ENCODE results near the gene HOXD4. TPM values are rescaled to one million over a fixed set of nuclear protein-coding genes. Genes with fewer than 3 reads are reported as not detected.

HOXD4 gene
- total RNA-seq, 1 experiment from 2014 or later: 0.29 TPM

DNA sequence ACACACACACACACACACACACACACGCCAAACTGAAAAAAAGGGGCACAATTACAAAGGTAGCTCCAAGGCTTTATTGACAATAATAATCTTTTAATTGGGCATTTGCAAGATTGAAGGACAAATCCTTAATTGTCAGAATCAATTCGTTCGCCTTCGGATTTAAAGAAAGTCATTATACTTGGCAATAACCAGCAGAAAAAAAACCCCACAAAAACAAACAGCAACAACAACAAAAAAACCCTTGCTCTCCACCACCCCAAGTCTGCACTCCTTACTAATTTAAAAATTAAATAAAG is 23.6 kb upstream of the HOXD4 start:
- no peak for DNase-seq (ENCODE audit: low read depth in 1 of 2, low spot score in 2 of 2)
- peaks cover 8% of the 10 kb centered on the region for H3K36me3 ChIP-seq
- no peak overlapping the region for H3K27ac ChIP-seq
- no peak overlapping the region for H3K4me3 ChIP-seq
- H3K9me3 ChIP-seq (replicated peaks): no peaks in the 10 kb centered on the region
- 0 out of 2 replicates have a peak, but pooled peaks cover 4% of the 10 kb centered on the region for H3K27me3 ChIP-seq (replicated peaks)
- peaks cover 17% of the 10 kb centered on the region for H3K4me1 ChIP-seq (replicated peaks)

DNA sequence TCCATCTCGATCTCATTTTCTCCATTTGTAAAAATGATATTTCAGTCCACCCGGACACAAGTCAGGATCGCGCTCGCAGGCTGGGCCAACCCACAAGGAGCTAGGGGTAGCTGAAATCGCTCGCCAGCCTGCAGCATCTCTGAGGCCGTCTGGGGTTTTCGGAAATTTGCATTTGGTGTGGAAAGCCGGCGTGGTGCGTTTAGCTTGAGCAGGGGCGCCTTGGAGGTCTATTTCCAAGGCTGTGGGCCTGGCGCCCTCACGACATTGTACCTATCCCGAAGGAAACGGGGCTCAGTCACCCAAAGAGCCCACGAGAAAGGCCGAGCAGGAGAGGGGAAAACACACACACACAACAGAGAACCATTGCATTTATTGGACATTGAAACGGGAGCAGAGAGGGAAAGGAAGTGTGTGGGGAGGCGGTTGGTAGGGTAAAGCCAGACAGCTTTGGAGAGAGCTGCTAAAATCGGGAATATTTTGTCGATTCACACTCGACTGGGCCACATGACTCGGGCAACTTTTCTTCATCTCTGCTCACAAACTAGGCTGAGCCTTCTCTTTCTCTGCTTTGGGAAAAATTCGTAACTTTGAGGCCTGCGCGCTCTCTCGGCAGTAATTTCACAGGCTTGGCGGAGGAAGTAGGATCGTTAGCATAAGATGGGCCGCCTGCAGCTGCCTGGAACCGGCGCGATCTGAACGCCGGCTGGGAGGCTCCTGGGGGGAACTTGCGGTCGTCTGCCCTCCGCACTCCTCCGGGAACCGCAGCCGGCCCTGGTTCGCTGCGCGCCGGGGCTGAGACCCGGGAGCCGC is 23.0 kb upstream of the HOXD4 start:
- DNase-seq (ENCODE audit: low read depth in 1 of 2, low spot score in 2 of 2): no peak
- Histone ChIP-seq H3K27ac (no peak overlapping the region), H3K9me3 (replicated peaks) (no peaks in the 10 kb centered on the region), H3K36me3 (peaks cover 8% of the 10 kb centered on the region), H3K27me3 (replicated peaks) (0 out of 2 replicates have a peak, but pooled peaks cover 1% of the 10 kb centered on the region), H3K4me1 (replicated peaks) (peaks cover 12% of the 10 kb centered on the region), H3K4me3 (peak overlapping the region; percentile 90; the same call in 1 of the 2 replicates)

- H3K9me3 ChIP-seq (replicated peaks): no peaks in the 10 kb centered on the region
- H3K27me3 ChIP-seq (replicated peaks): no peaks in the 10 kb centered on the region
- peaks cover 12% of the 10 kb centered on the region for H3K4me1 ChIP-seq (replicated peaks)
- H3K4me3 ChIP-seq: peak within 1 kb of the TSS; percentile 90
- peak; percentile 83 to 84 for DNase-seq (ENCODE audit: low read depth in 1 of 2, low spot score in 2 of 2)
- H3K36me3 ChIP-seq: peaks cover 8% of the 10 kb centered on the region
- peak within 1 kb of the TSS; percentile 71 for H3K27ac ChIP-seq
Measured at GRCh38 chr2:176128982-176129796, 22.2 kb upstream of the HOXD4 start, which contains the start of gene HOXD8. Gene HOXD8 (plus strand): TSS chr2:176129705. CDS start chr2:176130367, 662 bp downstream.

DNA sequence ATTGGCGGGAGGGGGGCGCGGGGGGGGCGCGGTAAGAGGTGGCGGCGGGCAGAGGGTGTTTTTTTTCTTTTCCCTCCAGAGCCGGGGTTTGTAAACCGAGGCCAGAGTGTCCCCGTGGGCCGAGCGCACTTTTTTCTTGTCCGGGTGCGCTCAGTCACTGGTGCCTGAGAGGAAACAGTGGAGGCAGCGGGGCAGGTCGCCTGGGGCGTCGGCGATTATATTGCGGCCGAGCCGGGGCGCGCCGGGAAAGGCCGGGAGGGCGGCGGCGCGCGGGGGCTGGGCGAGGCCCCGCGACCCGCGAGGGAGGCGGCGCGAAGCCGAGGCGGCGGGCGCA is 21.6 kb upstream of the HOXD4 start:
- peak overlapping the region; percentile 71 for H3K27ac ChIP-seq

GRCh38 chr2:176130147-176130956 is 21.0 kb upstream of the HOXD4 start:
- peak; percentile 64 to 75 for DNase-seq (ENCODE audit: low read depth in 1 of 2, low spot score in 2 of 2)
- H3K4me1 ChIP-seq (replicated peaks): peaks cover 21% of the 10 kb centered on the region
- peaks cover 13% of the 10 kb centered on the region for H3K36me3 ChIP-seq
- H3K27me3 ChIP-seq (replicated peaks): no peaks in the 10 kb centered on the region
- H3K9me3 ChIP-seq (replicated peaks): no peaks in the 10 kb centered on the region
- H3K4me3 ChIP-seq: peak overlapping the region; percentile 90
- H3K27ac ChIP-seq: peak overlapping the region; percentile 71

More for the DNA sequence above, 21.6 kb upstream of the HOXD4 start:
- H3K9me3 ChIP-seq (replicated peaks): no peaks in the 10 kb centered on the region
- H3K36me3 ChIP-seq: peaks cover 13% of the 10 kb centered on the region
- peak overlapping the region; percentile 90 for H3K4me3 ChIP-seq
- DNase-seq (ENCODE audit: low read depth in 1 of 2, low spot score in 2 of 2): no peak
- H3K27me3 ChIP-seq (replicated peaks): no peaks in the 10 kb centered on the region
- H3K4me1 ChIP-seq (replicated peaks): peaks cover 15% of the 10 kb centered on the region

DNA sequence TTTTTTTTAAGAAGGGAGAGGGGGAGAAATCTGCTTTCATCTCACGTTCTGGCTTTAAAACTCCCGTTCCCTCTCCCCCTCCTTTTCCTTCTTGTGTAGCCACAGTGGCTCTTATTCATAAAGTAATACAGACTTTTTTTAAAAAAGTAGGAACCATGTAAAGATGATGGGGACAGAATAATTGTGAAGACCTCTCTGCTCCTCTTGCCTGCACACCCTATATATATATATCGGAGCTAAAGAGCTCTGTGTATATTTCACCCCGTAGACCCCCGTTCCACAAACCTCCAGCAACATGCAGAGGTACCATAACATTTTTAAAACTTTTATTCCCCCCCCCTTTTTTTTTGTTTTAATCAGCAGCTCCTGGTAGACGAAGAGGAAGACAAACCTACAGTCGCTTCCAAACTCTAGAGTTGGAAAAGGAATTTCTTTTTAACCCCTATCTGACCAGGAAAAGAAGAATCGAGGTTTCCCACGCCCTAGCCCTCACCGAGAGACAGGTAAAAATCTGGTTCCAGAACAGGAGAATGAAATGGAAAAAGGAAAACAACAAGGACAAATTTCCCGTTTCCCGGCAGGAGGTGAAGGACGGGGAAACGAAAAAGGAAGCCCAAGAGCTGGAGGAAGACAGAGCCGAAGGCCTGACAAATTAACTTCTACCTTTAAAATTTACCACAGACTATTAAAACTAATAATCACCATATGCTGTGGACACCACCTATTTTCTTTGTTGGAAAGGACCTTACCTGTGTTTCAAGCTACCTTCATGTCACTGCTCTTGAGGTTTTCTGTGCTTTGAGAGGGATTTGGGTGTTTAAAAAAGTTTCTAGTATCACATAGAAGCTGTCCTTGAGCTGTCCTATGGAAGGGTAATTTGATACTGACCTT is 20.1 kb upstream of the HOXD4 start:
- H3K36me3 ChIP-seq: peaks cover 13% of the 10 kb centered on the region
- H3K27ac ChIP-seq: 0 out of 2 replicates have a peak overlapping the region, but pooled peaks have one; percentile 71
- H3K4me1 ChIP-seq (replicated peaks): peaks cover 25% of the 10 kb centered on the region
- H3K9me3 ChIP-seq (replicated peaks): no peaks in the 10 kb centered on the region
- peak overlapping the region; percentile 90 for H3K4me3 ChIP-seq
- DNase-seq (ENCODE audit: low read depth in 1 of 2, low spot score in 2 of 2): no peak
- H3K27me3 ChIP-seq (replicated peaks): no peaks in the 10 kb centered on the region

- H3K9me3 ChIP-seq (replicated peaks): no peaks in the 10 kb centered on the region
- no peak overlapping the region for H3K4me3 ChIP-seq
- peaks cover 13% of the 10 kb centered on the region for H3K36me3 ChIP-seq
- no peaks in the 10 kb centered on the region for H3K27me3 ChIP-seq (replicated peaks)
- H3K27ac ChIP-seq: no peak overlapping the region
- peaks cover 25% of the 10 kb centered on the region for H3K4me1 ChIP-seq (replicated peaks)
- DNase-seq (ENCODE audit: low read depth in 1 of 2, low spot score in 2 of 2): no peak
Measured at GRCh38 chr2:176131848-176132158, 19.5 kb upstream of the HOXD4 start.

GRCh38 chr2:176132205-176133171 is 18.9 kb upstream of the HOXD4 start:
- peaks cover 25% of the 10 kb centered on the region for H3K4me1 ChIP-seq (replicated peaks)
- H3K27ac ChIP-seq: no peak overlapping the region
- no peaks in the 10 kb centered on the region for H3K9me3 ChIP-seq (replicated peaks)
- no peaks in the 10 kb centered on the region for H3K27me3 ChIP-seq (replicated peaks)
- no peak for DNase-seq (ENCODE audit: low read depth in 1 of 2, low spot score in 2 of 2)
- peaks cover 13% of the 10 kb centered on the region for H3K36me3 ChIP-seq
- H3K4me3 ChIP-seq: no peak overlapping the region

GRCh38 chr2:176133389-176133788 is 18.0 kb upstream of the HOXD4 start:
- Histone ChIP-seq H3K4me1 (replicated peaks) (peaks cover 25% of the 10 kb centered on the region), H3K36me3 (peaks cover 13% of the 10 kb centered on the region), H3K27me3 (replicated peaks) (no peaks in the 10 kb centered on the region), H3K4me3 (no peak overlapping the region), H3K27ac (no peak overlapping the region), H3K9me3 (replicated peaks) (no peaks in the 10 kb centered on the region)
- no peak for DNase-seq (ENCODE audit: low read depth in 1 of 2, low spot score in 2 of 2)

DNA sequence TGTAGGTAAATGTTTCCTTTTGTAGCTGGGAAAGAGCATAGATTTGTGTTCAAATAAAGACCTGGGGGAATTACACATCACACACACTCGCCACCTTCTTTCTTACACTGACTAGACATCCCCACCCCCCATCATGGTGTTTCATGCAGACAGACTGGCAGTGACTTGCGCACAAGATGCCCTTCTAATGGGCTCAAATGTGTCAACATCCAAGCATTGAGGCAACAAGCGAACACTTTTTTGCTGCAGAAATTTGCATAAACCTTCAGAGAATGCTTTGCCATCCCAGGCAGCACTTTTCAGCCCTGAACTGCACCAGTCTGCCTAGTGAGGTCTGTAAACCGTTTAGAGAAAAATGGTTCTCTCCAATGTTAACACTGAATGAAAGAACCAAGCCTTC is 17.3 kb upstream of the HOXD4 start:
- Histone ChIP-seq H3K36me3 (peaks cover 13% of the 10 kb centered on the region), H3K27me3 (replicated peaks) (no peaks in the 10 kb centered on the region), H3K4me1 (replicated peaks) (peaks cover 20% of the 10 kb centered on the region), H3K9me3 (replicated peaks) (no peaks in the 10 kb centered on the region), H3K4me3 (no peak overlapping the region), H3K27ac (no peak overlapping the region)
- no peak for DNase-seq (ENCODE audit: low read depth in 1 of 2, low spot score in 2 of 2)

GRCh38 chr2:176135035-176135440 is 16.3 kb upstream of the HOXD4 start:
- peaks cover 17% of the 10 kb centered on the region for H3K4me1 ChIP-seq (replicated peaks)
- peaks cover 13% of the 10 kb centered on the region for H3K36me3 ChIP-seq
- DNase-seq (ENCODE audit: low read depth in 1 of 2, low spot score in 2 of 2): peak in 1 of 2 experiments; percentile 36
- H3K27me3 ChIP-seq (replicated peaks): no peaks in the 10 kb centered on the region
- 0 out of 2 replicates have a peak overlapping the region, but pooled peaks have one; percentile 4 for H3K27ac ChIP-seq
- no peaks in the 10 kb centered on the region for H3K9me3 ChIP-seq (replicated peaks)
- no peak overlapping the region for H3K4me3 ChIP-seq

Data from SJSA1 (cell line).